Measurements from ENCODE around the gene LY86. TPM values are rescaled to one million over a fixed set of nuclear protein-coding genes. Genes with fewer than 3 reads are reported as not detected.

LY86 gene
- total and polyA plus RNA-seq, 7 donors, result 0.18 to 1.3 (median 0.42) TPM

- Histone ChIP-seq H3K9me3 (no peaks in the 10 kb centered on the region), H3K4me1 (no peaks in the 10 kb centered on the region), H3K4me3 (no peak overlapping the region), H3K27me3 (ENCODE audit: insufficient read depth in 3 of 3, low read length in 2 of 3) (no peaks in the 10 kb centered on the region), H3K36me3 (ENCODE audit: insufficient read depth in 1 of 2, low read depth in 1 of 2) (no peaks in the 10 kb centered on the region), H3K27ac (no peak overlapping the region)
- TF ChIP-seq, protein P1, sequence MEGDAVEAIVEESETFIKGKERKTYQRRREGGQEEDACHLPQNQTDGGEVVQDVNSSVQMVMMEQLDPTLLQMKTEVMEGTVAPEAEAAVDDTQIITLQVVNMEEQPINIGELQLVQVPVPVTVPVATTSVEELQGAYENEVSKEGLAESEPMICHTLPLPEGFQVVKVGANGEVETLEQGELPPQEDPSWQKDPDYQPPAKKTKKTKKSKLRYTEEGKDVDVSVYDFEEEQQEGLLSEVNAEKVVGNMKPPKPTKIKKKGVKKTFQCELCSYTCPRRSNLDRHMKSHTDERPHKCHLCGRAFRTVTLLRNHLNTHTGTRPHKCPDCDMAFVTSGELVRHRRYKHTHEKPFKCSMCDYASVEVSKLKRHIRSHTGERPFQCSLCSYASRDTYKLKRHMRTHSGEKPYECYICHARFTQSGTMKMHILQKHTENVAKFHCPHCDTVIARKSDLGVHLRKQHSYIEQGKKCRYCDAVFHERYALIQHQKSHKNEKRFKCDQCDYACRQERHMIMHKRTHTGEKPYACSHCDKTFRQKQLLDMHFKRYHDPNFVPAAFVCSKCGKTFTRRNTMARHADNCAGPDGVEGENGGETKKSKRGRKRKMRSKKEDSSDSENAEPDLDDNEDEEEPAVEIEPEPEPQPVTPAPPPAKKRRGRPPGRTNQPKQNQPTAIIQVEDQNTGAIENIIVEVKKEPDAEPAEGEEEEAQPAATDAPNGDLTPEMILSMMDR (IDR thresholded peaks at IDR 0.05), result no peak
- 86 to 90% (median 89%) methylated on average over 2 of the region's 2 CpGs for WGBS, 3 donors
- DNase-seq (no peak), ATAC-seq (no peak)
- intact Hi-C loops (cut with DNase I), result no loop called here
Observed at GRCh38 chr6:6583836-6584235, 4.7 kb upstream of the LY86 start.

GRCh38 chr6:6584310-6585002, 4.1 kb upstream of the LY86 start:
- H3K4me1 ChIP-seq, result no peaks in the 10 kb centered on the region
- intact Hi-C loops (cut with DNase I), result no loop called here
- no peaks in the 10 kb centered on the region for H3K36me3 ChIP-seq (ENCODE audit: insufficient read depth in 1 of 2, low read depth in 1 of 2)

GRCh38 chr6:6585003-6585311, 3.6 kb upstream of the LY86 start:
- Histone ChIP-seq H3K27ac (no peak overlapping the region), H3K27me3 (ENCODE audit: insufficient read depth in 3 of 3, low read length in 2 of 3) (no peaks in the 10 kb centered on the region), H3K4me1 (no peaks in the 10 kb centered on the region), H3K9me3 (no peaks in the 10 kb centered on the region), H3K4me3 (no peak overlapping the region), H3K36me3 (ENCODE audit: insufficient read depth in 1 of 2, low read depth in 1 of 2) (no peaks in the 10 kb centered on the region)
- TF ChIP-seq, protein P1 (IDR thresholded peaks at IDR 0.05), result no peak
- intact Hi-C loops (cut with DNase I), result no loop called here
- no peak for ATAC-seq
- no peak for DNase-seq
- whole genome bisulfite sequencing, 3 donors, result 86 to 91% (median 87%) methylated on average over 1 of the region's 1 CpG

More at GRCh38 chr6:6584310-6585002, 4.1 kb upstream of the LY86 start:
- Histone ChIP-seq H3K27ac (no peak overlapping the region), H3K4me3 (no peak overlapping the region), H3K27me3 (ENCODE audit: insufficient read depth in 3 of 3, low read length in 2 of 3) (no peaks in the 10 kb centered on the region), H3K9me3 (no peaks in the 10 kb centered on the region)
- WGBS, 3 donors, result 67 to 84% (median 81%) methylated on average over 7 of the region's 7 CpGs
- ATAC-seq, result no peak
- TF ChIP-seq, protein P1 (IDR thresholded peaks at IDR 0.05), result no peak
- DNase-seq, result no peak

- H3K9me3 ChIP-seq, result no peaks in the 10 kb centered on the region
- TF ChIP-seq, protein P1 (IDR thresholded peaks at IDR 0.05), result no peak
- no peaks in the 10 kb centered on the region for H3K36me3 ChIP-seq (ENCODE audit: insufficient read depth in 1 of 2, low read depth in 1 of 2)
- DNase-seq (no peak), ATAC-seq (no peak)
- no peaks in the 10 kb centered on the region for H3K27me3 ChIP-seq (ENCODE audit: insufficient read depth in 3 of 3, low read length in 2 of 3)
- 50 to 98% (median 74%) methylated on average over 2 of the region's 2 CpGs for WGBS, 3 donors
- no peaks in the 10 kb centered on the region for H3K4me1 ChIP-seq
- H3K4me3 ChIP-seq, result no peak overlapping the region
- no peak overlapping the region for H3K27ac ChIP-seq
- intact Hi-C loops (cut with DNase I), result no loop called here
Observed at GRCh38 chr6:6586167-6586566, 2.4 kb upstream of the LY86 start.

Data from psoas muscle (tissue), 8 donors.